T-helper 1 cell treated with Interleukin-12 subunit alpha and Interleukin-12 subunit beta and Interleukin-4 antibody, amounts not matched to agents 30 ng/mL and 1 ng/mL, for 36 hours (primary cell): ENCODE measurements around the gene PAFAH1B2. TPM values are rescaled to one million over a fixed set of nuclear protein-coding genes. Genes with fewer than 3 reads are reported as not detected.
"Not testable (repeated sequence)": the region's sequence is repeated elsewhere in the genome, so short reads cannot be mapped to it uniquely, and the experiment has no call there.

Experiments used
- intact Hi-C: fragments of 100-400 bp; cut with micrococcal nuclease; formaldehyde crosslinking; loops from one replicate; pipeline ENCODE4 v1.15.1; 2024
- total RNA-seq: library from RNA; stranded (reverse); gene quantifications from 2 replicates; pipeline ENCODE4 v1.2.3, GENCODE V29; 2022

PAFAH1B2 gene
- total RNA-seq, 1 donor from 2014 or later, result 63.2 TPM

- intact Hi-C loops, result no loop called here
Observed at GRCh38 chr11:117171404-117172061, 27.4 kb downstream of the PAFAH1B2 start.

DNA sequence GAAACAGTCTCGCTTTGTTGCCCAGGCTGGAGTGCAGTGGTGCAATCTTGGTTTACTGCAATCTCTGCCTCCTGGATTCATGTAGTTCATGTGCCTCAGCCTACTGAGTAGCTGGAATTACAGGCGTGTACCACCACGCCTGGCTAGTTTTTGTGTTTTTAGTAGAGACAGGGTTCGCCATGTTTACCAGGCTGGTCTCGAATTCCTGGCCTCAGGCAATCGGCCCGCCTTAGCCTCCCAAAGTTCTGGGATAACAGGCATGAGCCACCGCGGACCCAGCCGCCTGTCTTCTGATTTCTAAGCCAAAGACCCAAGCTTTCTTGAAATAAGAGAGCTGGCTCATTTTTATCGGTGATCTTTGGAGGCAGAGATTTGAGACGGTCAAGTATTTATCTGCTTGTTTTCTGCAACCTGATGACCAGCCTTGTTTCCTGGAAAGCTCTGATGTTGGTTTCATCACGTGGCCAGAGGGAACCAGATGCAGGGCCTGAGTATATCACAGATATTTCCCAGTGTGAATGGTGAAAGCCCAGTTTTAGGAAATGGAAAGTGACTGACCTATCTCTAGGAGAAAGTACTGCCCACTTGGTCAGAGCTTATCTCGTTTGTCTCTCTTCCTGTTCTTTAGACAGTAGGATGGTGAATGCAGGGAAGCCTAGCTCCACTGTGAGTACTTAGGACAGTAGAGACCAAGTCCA lies 28.8 kb downstream of the PAFAH1B2 start:
- intact Hi-C loops, result no loop called here

- intact Hi-C loops, result no loop called here
Observed at GRCh38 chr11:117175104-117175503, 31.0 kb downstream of the PAFAH1B2 start.

- intact Hi-C loops, result no loop called here
Observed at GRCh38 chr11:117175781-117176180, 31.7 kb downstream of the PAFAH1B2 start.

GRCh38 chr11:117176186-117176585 lies 32.1 kb downstream of the PAFAH1B2 start:
- intact Hi-C loops, result no loop called here

GRCh38 chr11:117177534-117178209 lies 33.6 kb downstream of the PAFAH1B2 start:
- intact Hi-C loops, result loop anchor here (1.0 kb wide), 7 partner anchors 33 to 404 kb away; partner anchors contain the start of genes PAFAH1B2 and ZPR1

DNA sequence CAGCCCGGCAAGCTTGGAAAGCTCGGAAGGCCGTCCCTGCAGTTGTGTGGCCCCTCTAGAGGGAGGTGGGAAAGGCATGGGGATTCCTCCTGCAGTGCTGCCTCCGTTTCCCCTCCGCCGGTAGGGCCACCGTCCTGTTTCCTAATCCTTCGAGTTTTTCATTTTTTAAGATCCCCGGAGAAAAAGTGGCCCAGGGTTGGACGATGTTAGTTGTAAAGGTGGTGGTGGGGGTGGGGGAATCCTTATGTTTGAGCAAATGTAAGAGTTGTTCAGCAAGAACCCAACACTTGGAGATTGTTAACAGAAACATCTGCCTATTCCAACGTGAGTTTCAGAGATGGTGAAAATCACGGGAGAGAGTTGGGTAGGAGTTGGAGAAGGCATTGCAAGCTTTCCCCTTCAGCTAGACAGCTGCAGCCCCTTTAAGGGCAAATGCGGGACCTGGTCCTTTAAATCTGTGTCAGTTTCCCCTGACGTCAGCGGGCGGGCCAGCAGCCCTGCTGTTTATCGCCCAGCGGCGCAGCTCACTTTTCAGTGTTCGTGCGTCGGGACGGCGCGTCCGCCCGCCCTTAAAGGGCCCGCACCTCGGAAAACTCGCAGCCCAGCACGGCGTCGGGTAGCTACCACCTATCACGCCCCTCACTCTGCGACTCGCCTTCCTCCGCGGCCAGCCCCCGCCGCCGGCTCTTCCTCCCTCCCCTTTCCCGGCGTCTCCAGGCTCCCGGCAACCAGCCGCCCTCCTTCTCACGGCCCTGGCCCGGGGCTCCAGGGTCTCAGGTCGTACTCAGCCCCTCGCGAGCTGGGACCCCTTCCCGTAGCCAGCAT lies 34.3 kb downstream of the PAFAH1B2 start, which contains the start of gene SIDT2:
Gene SIDT2, plus strand, starts transcription at position 534 of the 825 bp plus-strand sequence. CDS start 521 bp downstream, outside the sequence.
- intact Hi-C loops, result loop anchor here (1.0 kb wide), 7 partner anchors 34 to 405 kb away; partner anchors contain the start of genes PAFAH1B2 and ZPR1

- intact Hi-C loops, result no loop called here
Observed at GRCh38 chr11:117179048-117179999, 35.2 kb downstream of the PAFAH1B2 start.

DNA sequence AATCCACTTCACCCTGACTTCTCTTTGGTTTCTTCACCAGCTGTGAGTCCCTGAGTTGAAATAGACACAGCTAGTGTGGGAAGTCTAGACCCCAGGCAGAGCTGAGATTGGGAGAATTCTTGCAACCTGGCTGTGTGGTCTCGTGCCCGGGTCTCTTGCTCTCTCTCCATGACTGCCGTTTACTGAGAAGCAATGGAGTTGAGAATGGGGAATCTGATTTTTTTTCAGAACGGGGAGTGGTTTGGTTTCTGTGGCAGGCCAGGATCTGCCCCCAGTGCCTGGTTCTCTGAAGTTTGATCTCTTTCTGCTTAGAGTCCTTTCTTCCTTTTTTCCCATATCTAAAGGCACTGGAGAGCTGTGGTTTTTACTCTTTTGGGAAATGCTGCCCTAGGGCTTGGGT lies 35.9 kb downstream of the PAFAH1B2 start:
- intact Hi-C loops, result no loop called here

DNA sequence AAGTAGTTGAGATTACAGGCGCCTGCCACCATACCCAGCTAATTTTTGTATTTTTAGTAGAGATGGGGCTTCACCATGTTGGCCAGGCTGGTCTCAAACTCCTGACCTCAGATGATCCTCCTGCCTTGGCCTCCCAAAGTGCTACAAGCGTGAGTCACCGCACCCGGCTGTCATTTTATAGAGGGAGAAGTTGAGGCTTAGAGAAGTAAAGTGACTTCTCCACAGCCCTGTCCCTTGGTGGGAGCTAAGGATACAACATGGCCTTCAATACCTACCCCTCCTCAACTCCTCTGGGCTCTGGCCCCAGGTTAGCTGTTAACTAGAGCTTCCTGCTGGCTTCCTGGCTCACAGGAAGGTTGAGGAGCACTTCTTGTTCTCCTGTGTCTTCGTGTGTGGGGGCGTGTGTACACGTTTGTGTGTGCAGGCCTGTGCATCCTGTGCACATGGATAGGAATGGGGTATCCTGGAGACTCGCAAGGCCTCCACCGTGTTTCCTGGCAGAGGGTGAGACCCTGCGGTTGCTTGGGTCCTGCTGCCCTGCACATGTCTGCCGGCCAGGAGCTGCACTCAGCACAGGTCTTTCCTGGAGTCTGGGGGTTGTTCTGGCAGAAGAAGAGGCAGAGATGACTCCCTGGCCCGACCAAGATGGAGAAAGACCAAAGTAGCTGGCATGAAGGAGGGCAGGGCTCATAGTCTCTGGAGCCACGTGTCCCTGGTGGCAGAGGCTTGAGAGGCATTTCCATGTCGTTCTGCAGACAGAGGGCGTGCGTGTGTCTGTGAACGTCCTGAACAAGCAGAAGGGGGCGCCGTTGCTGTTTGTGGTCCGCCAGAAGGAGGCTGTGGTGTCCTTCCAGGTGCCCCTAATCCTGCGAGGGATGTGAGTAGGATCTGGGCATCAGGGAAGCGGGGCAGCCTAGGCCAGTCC lies 36.8 kb downstream of the PAFAH1B2 start:
- intact Hi-C loops, result loop anchor here (1.0 kb wide), 1 partner anchor 45 kb away; no protein-coding TSS in a partner anchor

GRCh38 chr11:117181586-117182550 lies 37.8 kb downstream of the PAFAH1B2 start:
- intact Hi-C loops, result loop anchor here (1.0 kb wide), 1 partner anchor 44 kb away; no protein-coding TSS in a partner anchor

DNA sequence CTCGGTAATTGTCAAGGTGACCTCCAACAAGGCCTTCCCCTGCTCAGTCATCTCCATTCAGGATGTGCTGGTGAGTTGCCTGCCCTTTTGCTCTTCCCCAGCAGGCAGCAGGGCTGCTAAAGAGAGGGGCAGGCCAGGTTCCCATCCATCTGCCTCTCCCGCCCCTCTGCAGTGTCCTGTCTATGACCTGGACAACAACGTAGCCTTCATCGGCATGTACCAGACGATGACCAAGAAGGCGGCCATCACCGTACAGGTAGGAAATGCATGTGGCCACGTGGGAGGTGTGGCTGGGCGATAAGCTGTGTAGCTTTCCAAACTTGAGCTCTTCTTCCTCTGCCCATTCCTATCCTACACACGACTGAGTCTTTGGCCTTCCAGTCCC lies 38.5 kb downstream of the PAFAH1B2 start:
- intact Hi-C loops, result no loop called here

DNA sequence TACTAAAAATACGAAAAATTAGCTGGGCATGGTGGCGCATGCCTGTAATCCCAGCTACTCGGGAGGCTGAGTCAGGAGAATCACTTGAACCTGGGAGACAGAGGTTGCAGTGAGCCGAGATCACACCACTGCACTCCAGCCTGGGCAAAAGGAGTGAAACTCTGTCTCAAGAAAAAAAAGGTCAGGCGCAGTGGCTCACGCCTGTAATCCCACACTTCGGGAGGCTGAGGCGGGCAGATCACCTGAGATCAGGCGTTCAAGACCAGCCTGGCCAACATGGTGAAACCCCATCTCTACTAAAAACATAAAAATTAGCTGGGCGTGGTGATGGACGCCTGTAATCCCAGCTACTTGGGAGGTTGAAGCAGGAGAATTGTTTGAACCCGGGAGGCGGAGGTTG lies 39.1 kb downstream of the PAFAH1B2 start:
- intact Hi-C loops, result not testable (repeated sequence)

GRCh38 chr11:117183724-117184349 lies 39.8 kb downstream of the PAFAH1B2 start:
- intact Hi-C loops, result no loop called here

- intact Hi-C loops, result no loop called here
Observed at GRCh38 chr11:117185736-117186430, 41.8 kb downstream of the PAFAH1B2 start.

- intact Hi-C loops, result no loop called here
Observed at GRCh38 chr11:117186431-117186761, 42.3 kb downstream of the PAFAH1B2 start.

DNA sequence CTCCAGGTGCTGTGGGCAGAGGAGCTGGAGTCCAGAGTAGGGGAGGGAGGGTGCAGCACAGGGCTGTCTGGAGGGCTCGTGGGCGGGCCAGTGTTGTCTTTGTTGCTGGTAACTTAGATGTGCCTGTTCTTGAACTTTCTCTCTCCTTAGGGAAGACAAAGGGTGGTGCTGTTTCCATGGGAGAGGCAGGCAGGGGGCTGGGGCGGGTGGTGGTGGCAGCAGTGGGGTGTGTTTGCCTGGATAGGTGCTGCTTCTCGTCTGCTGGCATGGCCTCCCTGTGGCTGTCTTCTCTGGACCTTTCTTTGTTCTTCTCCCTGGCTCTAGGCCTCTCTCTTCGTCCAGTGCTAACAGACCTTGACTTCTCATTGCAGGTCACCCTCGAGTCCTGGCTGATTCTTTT lies 42.9 kb downstream of the PAFAH1B2 start:
- intact Hi-C loops, result no loop called here
